ENCODE measurements around the gene FUZ. TPM values are rescaled to one million over a fixed set of nuclear protein-coding genes. Genes with fewer than 3 reads are reported as not detected.

Gene FUZ
- polyA plus RNA-seq, 1 donor from 2014 or later, result 35.4 TPM

DNA sequence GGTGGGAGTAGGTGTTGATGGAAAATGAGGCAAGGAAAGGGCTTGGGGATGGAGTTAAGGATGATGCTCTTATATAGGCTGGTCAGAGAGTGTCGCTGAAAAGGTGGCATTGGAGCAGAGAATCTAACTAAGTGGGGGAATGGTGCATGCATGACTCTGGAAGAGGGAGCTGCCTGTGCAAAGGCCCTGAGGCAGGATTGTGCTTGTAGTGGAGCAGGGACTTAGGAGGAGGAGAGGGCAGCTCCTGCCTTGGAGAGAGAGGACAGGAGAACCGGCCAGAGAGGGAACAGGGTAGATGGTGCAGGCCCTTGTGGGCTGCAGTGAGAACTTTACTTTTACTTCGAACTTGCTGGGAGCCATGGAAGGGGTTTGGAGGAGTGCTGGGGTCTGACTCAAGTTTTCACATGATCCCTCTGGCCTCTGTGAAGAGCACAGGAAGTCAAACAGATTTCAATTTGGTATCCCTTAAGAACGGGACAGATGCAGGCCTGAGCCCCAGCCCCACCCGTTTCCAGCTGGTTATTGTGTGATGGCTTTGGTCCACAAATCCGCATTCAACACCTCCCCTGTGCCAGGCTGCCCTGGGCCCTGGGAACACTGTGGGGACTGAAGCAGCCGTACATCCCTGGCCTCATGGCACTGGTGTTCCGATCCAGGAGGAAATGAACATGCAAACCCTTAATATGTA is 39.3 kb downstream of the FUZ start:
- Histone ChIP-seq H4K20me1 (ENCODE audit: insufficient read depth) (no peaks in the 10 kb centered on the region), H3K4me2 (ENCODE audit: low read length) (no peak overlapping the region), H3K4me3 (ENCODE audit: low read length) (no peak overlapping the region), H3F3A (ENCODE audit: insufficient read depth, low read length, poor library complexity, severe bottlenecking) (no peaks in the 10 kb centered on the region), H3K9me2 (ENCODE audit: insufficient read depth, low read length) (no peaks in the 10 kb centered on the region), H3K9me3 (ENCODE audit: low read length) (no peaks in the 10 kb centered on the region), H2AFZ (ENCODE audit: low read depth, low read length) (no peak overlapping the region), H3K27me3 (ENCODE audit: insufficient read depth, low read depth, low read length) (no peaks in the 10 kb centered on the region), H3K36me3 (ENCODE audit: insufficient read depth, low read length) (no peaks in the 10 kb centered on the region), H3K9ac (ENCODE audit: low read length) (no peak overlapping the region), H3K79me2 (replicated peaks; ENCODE audit: insufficient read depth, low read length) (peaks cover 4% of the 10 kb centered on the region), H3K27ac (ENCODE audit: low read length) (no peak overlapping the region)
- TF ChIP-seq EP300 (conservative IDR thresholded peaks at IDR 0.05; ENCODE audit: poor library complexity, severe bottlenecking) (no peak), SMC3 (conservative IDR thresholded peaks at IDR 0.05; ENCODE audit: poor library complexity) (no peak), EZH2 (IDR thresholded peaks at IDR 0.05; ENCODE audit: borderline replicate concordance, insufficient read depth, low read length, poor library complexity, severe bottlenecking) (no peak), TAF1 (IDR thresholded peaks at IDR 0.05; ENCODE audit: low read depth) (no peak), MXI1 (conservative IDR thresholded peaks at IDR 0.05; ENCODE audit: poor library complexity, severe bottlenecking) (no peak)

- Histone ChIP-seq H2AFZ (ENCODE audit: low read depth, low read length) (no peak overlapping the region), H4K20me1 (ENCODE audit: insufficient read depth) (no peaks in the 10 kb centered on the region), H3K9ac (ENCODE audit: low read length) (no peak overlapping the region), H3K36me3 (ENCODE audit: insufficient read depth, low read length) (no peaks in the 10 kb centered on the region), H3K79me2 (replicated peaks; ENCODE audit: insufficient read depth, low read length) (peaks cover 12% of the 10 kb centered on the region), H3K4me2 (ENCODE audit: low read length) (no peak overlapping the region), H3K9me2 (ENCODE audit: insufficient read depth, low read length) (no peaks in the 10 kb centered on the region), H3K9me3 (ENCODE audit: low read length) (no peaks in the 10 kb centered on the region), H3K4me3 (ENCODE audit: low read length) (no peak overlapping the region), H3K27ac (ENCODE audit: low read length) (no peak overlapping the region), H3F3A (ENCODE audit: insufficient read depth, low read length, poor library complexity, severe bottlenecking) (no peaks in the 10 kb centered on the region), H3K27me3 (ENCODE audit: insufficient read depth, low read depth, low read length) (no peaks in the 10 kb centered on the region)
- no peak for TF ChIP-seq TAF1 (IDR thresholded peaks at IDR 0.05; ENCODE audit: low read depth)
- no peak for TF ChIP-seq MXI1 (conservative IDR thresholded peaks at IDR 0.05; ENCODE audit: poor library complexity, severe bottlenecking)
- TF ChIP-seq, protein P1, sequence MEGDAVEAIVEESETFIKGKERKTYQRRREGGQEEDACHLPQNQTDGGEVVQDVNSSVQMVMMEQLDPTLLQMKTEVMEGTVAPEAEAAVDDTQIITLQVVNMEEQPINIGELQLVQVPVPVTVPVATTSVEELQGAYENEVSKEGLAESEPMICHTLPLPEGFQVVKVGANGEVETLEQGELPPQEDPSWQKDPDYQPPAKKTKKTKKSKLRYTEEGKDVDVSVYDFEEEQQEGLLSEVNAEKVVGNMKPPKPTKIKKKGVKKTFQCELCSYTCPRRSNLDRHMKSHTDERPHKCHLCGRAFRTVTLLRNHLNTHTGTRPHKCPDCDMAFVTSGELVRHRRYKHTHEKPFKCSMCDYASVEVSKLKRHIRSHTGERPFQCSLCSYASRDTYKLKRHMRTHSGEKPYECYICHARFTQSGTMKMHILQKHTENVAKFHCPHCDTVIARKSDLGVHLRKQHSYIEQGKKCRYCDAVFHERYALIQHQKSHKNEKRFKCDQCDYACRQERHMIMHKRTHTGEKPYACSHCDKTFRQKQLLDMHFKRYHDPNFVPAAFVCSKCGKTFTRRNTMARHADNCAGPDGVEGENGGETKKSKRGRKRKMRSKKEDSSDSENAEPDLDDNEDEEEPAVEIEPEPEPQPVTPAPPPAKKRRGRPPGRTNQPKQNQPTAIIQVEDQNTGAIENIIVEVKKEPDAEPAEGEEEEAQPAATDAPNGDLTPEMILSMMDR (IDR thresholded peaks at IDR 0.05; ENCODE audit: poor library complexity, severe bottlenecking), result no peak
Measured at GRCh38 chr19:49772850-49773432, 40.2 kb downstream of the FUZ start.

GRCh38 chr19:49771674-49772139 is 41.4 kb downstream of the FUZ start:
- no peaks in the 10 kb centered on the region for H3K9me3 ChIP-seq (ENCODE audit: low read length)
- no peak overlapping the region for H3K27ac ChIP-seq (ENCODE audit: low read length)
- H3K9me2 ChIP-seq (ENCODE audit: insufficient read depth, low read length), result no peaks in the 10 kb centered on the region
- H2AFZ ChIP-seq (ENCODE audit: low read depth, low read length), result no peak overlapping the region
- no peaks in the 10 kb centered on the region for H3F3A ChIP-seq (ENCODE audit: insufficient read depth, low read length, poor library complexity, severe bottlenecking)
- H3K9ac ChIP-seq (ENCODE audit: low read length), result no peak overlapping the region
- no peaks in the 10 kb centered on the region for H3K36me3 ChIP-seq (ENCODE audit: insufficient read depth, low read length)
- H3K27me3 ChIP-seq (ENCODE audit: insufficient read depth, low read depth, low read length), result no peaks in the 10 kb centered on the region
- no peaks in the 10 kb centered on the region for H4K20me1 ChIP-seq (ENCODE audit: insufficient read depth)
- TF ChIP-seq, protein P2, sequence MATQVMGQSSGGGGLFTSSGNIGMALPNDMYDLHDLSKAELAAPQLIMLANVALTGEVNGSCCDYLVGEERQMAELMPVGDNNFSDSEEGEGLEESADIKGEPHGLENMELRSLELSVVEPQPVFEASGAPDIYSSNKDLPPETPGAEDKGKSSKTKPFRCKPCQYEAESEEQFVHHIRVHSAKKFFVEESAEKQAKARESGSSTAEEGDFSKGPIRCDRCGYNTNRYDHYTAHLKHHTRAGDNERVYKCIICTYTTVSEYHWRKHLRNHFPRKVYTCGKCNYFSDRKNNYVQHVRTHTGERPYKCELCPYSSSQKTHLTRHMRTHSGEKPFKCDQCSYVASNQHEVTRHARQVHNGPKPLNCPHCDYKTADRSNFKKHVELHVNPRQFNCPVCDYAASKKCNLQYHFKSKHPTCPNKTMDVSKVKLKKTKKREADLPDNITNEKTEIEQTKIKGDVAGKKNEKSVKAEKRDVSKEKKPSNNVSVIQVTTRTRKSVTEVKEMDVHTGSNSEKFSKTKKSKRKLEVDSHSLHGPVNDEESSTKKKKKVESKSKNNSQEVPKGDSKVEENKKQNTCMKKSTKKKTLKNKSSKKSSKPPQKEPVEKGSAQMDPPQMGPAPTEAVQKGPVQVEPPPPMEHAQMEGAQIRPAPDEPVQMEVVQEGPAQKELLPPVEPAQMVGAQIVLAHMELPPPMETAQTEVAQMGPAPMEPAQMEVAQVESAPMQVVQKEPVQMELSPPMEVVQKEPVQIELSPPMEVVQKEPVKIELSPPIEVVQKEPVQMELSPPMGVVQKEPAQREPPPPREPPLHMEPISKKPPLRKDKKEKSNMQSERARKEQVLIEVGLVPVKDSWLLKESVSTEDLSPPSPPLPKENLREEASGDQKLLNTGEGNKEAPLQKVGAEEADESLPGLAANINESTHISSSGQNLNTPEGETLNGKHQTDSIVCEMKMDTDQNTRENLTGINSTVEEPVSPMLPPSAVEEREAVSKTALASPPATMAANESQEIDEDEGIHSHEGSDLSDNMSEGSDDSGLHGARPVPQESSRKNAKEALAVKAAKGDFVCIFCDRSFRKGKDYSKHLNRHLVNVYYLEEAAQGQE (IDR thresholded peaks at IDR 0.05; ENCODE audit: borderline replicate concordance), result no peak
- TF ChIP-seq POLR2AphosphoS5 (IDR thresholded peaks at IDR 0.05), result no peak
- no peak for TF ChIP-seq MXI1 (conservative IDR thresholded peaks at IDR 0.05; ENCODE audit: poor library complexity, severe bottlenecking)
- no peak for TF ChIP-seq EZH2 (IDR thresholded peaks at IDR 0.05; ENCODE audit: borderline replicate concordance, insufficient read depth, low read length, poor library complexity, severe bottlenecking)
- TF ChIP-seq, protein P1 (IDR thresholded peaks at IDR 0.05; ENCODE audit: poor library complexity, severe bottlenecking), result no peak
- TF ChIP-seq TAF1 (IDR thresholded peaks at IDR 0.05; ENCODE audit: low read depth), result no peak
- no peak overlapping the region for H3K4me3 ChIP-seq (ENCODE audit: low read length)
- peaks cover 21% of the 10 kb centered on the region for H3K79me2 ChIP-seq (replicated peaks; ENCODE audit: insufficient read depth, low read length)
- no peak overlapping the region for H3K4me2 ChIP-seq (ENCODE audit: low read length)

Data from neural cell (in vitro differentiated cells).